WTC11 (cell line): ENCODE data around the gene FOXP1.

Experiments used
- AFF4 ChIP-seq: sonication (generic); formaldehyde crosslinking; IDR thresholded peaks from 2 replicates; pipeline ENCODE4 v1.8.1; 2023; ENCODE audit warnings: mild to moderate bottlenecking, missing genetic modification reagents, borderline replicate concordance
- ATF3 ChIP-seq: sonication (generic); formaldehyde crosslinking; conservative IDR thresholded peaks from 2 replicates; pipeline ENCODE4 v1.8.1; 2022; ENCODE audit warnings: mild to moderate bottlenecking, missing genetic modification reagents
- CTCF ChIP-seq: fragments of 200-600 bp; IDR thresholded peaks from 2 replicates; pipeline ENCODE4 v1.8.0; 2022; ENCODE audit warnings: antibody characterized with exemption
- KAT7 ChIP-seq: sonication (generic); formaldehyde crosslinking; IDR thresholded peaks from 2 replicates; pipeline ENCODE4 v1.8.1; 2023; ENCODE audit warnings: missing genetic modification reagents, mild to moderate bottlenecking, borderline replicate concordance
- TCF7 ChIP-seq: sonication (generic); formaldehyde crosslinking; IDR thresholded peaks from 2 replicates; pipeline ENCODE4 v1.8.0; 2022; ENCODE audit warnings: mild to moderate bottlenecking, low read depth, missing genetic modification reagents, moderate library complexity
- ZSCAN18 ChIP-seq: fragments of 250-450 bp; sonication (Bioruptor Pico); IDR thresholded peaks from 2 replicates; pipeline ENCODE4 v2.1.2; 2022; ENCODE audit warnings: mild to moderate bottlenecking, moderate library complexity

- TF ChIP-seq CTCF: no peak
- TF ChIP-seq AFF4 (CRISPR knock-in tag): no peak
- TF ChIP-seq ZSCAN18 (CRISPR knock-in tag): no peak
- TF ChIP-seq KAT7 (CRISPR knock-in tag): no peak
- no peak for TF ChIP-seq TCF7 (CRISPR knock-in tag)
- no peak for TF ChIP-seq ATF3 (CRISPR knock-in tag)
Measured at GRCh38 chr3:70989174-70989573, 594.4 kb downstream of the FOXP1 start.
